Stimulated activated CD4-positive, alpha-beta T cell treated with anti-CD3 and anti-CD28 coated beads, TNF-alpha, amount 100 ng/mL, for 4 hours (primary cell): Measurements from ENCODE around the gene LILRA2.
"Not testable (repeated sequence)": the region's sequence is repeated elsewhere in the genome, so short reads cannot be mapped to it uniquely, and the experiment has no call there.

ENCODE experiments used
- DNase-seq, 3 experiments: peaks; one replicate each; pipeline ENCODE4 v3.0.0-alpha.2; 2020; ENCODE audit warnings: low read depth in 3 of 3

Gene LILRA2

GRCh38 chr19:54609356-54609791, 35.8 kb downstream of the LILRA2 start:
- DNase-seq = no peak

- no peak for DNase-seq
Observed at GRCh38 chr19:54612428-54612827, 38.8 kb downstream of the LILRA2 start.

GRCh38 chr19:54614726-54615125, 41.1 kb downstream of the LILRA2 start:
- no peak for DNase-seq

- DNase-seq = no peak
Observed at GRCh38 chr19:54616057-54616456, 42.5 kb downstream of the LILRA2 start.

- no peak for DNase-seq
Observed at GRCh38 chr19:54616821-54617560, 43.4 kb downstream of the LILRA2 start.

GRCh38 chr19:54620464-54620863, 46.9 kb downstream of the LILRA2 start:
- no peak for DNase-seq

GRCh38 chr19:54622431-54622830, 48.8 kb downstream of the LILRA2 start:
- DNase-seq = no peak

- DNase-seq = not testable (repeated sequence)
Observed at GRCh38 chr19:54624234-54624633, 50.6 kb downstream of the LILRA2 start.

- DNase-seq = not testable (repeated sequence)
Observed at GRCh38 chr19:54624934-54625730, 51.5 kb downstream of the LILRA2 start.

- no peak for DNase-seq
Observed at GRCh38 chr19:54626757-54627156, 53.2 kb downstream of the LILRA2 start.

- DNase-seq = not testable (repeated sequence)
Observed at GRCh38 chr19:54627912-54628311, 54.3 kb downstream of the LILRA2 start.

GRCh38 chr19:54630262-54630661, 56.7 kb downstream of the LILRA2 start, which contains the start of gene LILRB1:
Gene LILRB1 (plus strand): TSS chr19:54630484. CDS start chr19:54631074, 590 bp downstream.
- not testable (repeated sequence) for DNase-seq

GRCh38 chr19:54630782-54631181, 57.2 kb downstream of the LILRA2 start:
- DNase-seq = no peak

GRCh38 chr19:54631489-54632337, 58.1 kb downstream of the LILRA2 start:
- DNase-seq = not testable (repeated sequence)

- DNase-seq = not testable (repeated sequence)
Observed at GRCh38 chr19:54632517-54632916, 58.9 kb downstream of the LILRA2 start.

- no peak for DNase-seq
Observed at GRCh38 chr19:54633401-54633800, 59.8 kb downstream of the LILRA2 start.

- DNase-seq = not testable (repeated sequence)
Observed at GRCh38 chr19:54636081-54636480, 62.5 kb downstream of the LILRA2 start.

- DNase-seq = no peak
Observed at GRCh38 chr19:54638683-54639082, 65.1 kb downstream of the LILRA2 start.
